GM12891 (cell line): Measurements from ENCODE around the gene CD2BP2.

Experiments used
- DNase-seq: peaks from one replicate; pipeline ENCODE4 v3.0.0; 2011; ENCODE audit warnings: low spot score; ENCODE audit not compliant: insufficient read length
- FAIRE-seq: peaks from 2 replicates; lab custom pipeline; 2011; peaks lifted over from hg19 to GRCh38; lab: Jason Lieb, UNC
- PAX5 ChIP-seq: IDR thresholded peaks from 2 replicates; pipeline ENCODE4 v1.6.1; 2011; ENCODE audit warnings: low read length, moderate library complexity, mild to moderate bottlenecking; ENCODE audit not compliant: insufficient read depth, severe bottlenecking
- POLR2A ChIP-seq: IDR thresholded peaks from 2 replicates; pipeline ENCODE4 v1.6.1; 2011; ENCODE audit warnings: low read depth, low read length, control low read depth
- POLR2AphosphoS5 ChIP-seq: IDR thresholded peaks from 2 replicates; pipeline ENCODE4 v1.6.1; 2011; ENCODE audit warnings: low read depth, low read length, control low read depth
- POU2F2 ChIP-seq: IDR thresholded peaks from 2 replicates; pipeline ENCODE4 v1.6.1; 2011; ENCODE audit warnings: low read depth, mild to moderate bottlenecking, control low read depth, low read length, moderate library complexity
- SPI1 ChIP-seq: IDR thresholded peaks from 2 replicates; pipeline ENCODE4 v1.6.1; 2011; ENCODE audit warnings: low read depth, low read length, control low read depth
- TAF1 ChIP-seq: IDR thresholded peaks from 2 replicates; pipeline ENCODE4 v1.6.1; 2011; ENCODE audit warnings: low read depth, low read length, control low read depth

The CD2BP2 gene

DNA sequence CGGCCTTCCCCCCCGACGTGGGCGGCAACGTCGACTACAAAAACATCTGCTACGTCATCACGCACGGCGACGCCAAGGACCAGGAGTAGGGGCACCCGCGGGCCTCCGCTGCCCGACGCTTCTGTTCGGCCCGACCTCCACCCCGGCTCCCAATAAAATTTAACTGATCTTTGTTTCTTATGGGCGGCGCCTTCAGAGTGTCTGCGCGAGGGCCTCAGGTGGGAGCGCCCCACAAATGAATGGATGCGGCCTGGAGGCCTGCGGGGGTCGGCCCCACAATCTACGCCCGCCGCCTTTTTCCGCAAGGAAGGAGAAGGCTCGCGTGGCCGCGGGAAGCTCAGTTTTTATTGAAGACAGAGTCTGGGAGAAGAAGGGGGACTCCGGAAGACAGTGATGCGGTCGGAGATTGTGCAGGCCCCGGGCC, 22.7 kb upstream of the CD2BP2 start:
- FAIRE-seq (no peak), DNase-seq (peak; percentile 65)
- TF ChIP-seq POLR2A (peak; percentile 55), SPI1 (0 out of 2 replicates have a peak, but pooled peaks have one; percentile 16), POLR2AphosphoS5 (no peak), POU2F2 (no peak)

DNA sequence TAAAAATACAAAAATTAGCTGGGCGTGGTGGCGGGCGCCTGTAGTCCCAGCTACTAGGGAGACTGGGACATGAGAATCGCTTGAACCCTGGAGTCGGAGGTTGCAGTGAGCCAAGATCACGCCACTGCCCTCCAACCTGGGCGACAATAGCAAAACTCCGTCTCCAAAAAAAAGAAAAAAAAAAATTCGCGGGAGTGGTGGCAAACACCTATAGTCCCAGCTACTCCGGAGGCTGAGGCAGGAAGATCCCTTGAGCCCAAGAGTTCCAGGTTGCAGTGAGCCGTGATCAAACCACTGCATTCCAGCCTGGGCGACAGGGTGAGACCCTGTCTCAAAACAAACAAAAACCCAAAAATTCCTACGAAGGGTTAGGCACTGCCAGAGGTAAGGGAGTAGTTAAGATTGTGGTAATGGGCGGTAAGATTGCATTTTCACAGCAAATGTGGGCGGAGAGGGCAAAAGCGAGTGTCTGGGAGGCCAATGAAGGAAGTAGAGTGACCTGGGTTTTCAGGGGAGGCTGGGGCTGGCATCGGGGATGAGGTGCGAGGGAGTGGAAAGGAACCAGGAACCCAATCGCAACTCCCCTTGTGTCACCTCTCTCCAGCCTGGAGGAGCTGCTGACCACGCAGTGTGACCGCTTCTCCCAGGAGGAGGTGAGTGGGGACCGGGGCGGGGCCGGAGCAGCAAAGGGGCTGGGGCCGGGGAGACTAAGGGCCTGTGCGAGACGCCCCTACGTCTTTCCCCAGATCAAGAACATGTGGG, 22.1 kb upstream of the CD2BP2 start:
- DNase-seq (no peak), FAIRE-seq (no peak)
- TF ChIP-seq PAX5: no peak
- no peak for TF ChIP-seq POLR2AphosphoS5
- no peak for TF ChIP-seq POLR2A
- TF ChIP-seq SPI1: no peak
- no peak for TF ChIP-seq TAF1

DNA sequence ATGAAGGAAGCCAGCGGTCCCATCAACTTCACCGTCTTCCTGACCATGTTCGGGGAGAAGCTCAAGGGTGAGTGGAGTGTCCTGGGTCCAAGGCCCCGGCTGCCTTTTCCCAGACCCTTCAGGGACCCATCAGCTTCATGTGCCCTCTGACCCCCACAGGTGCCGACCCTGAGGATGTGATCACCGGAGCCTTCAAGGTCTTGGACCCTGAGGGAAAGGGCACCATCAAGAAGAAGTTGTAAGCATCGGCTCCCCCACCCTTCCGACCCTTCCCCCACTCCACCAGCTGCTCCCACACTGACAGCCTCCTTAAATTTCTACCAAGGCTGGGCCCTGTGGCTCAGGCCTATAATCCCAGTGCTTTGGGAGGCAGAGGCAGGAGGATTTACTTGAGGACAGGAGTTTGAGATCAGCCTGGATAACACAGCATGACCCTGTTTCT, 21.4 kb upstream of the CD2BP2 start:
- DNase-seq (no peak), FAIRE-seq (no peak)
- TF ChIP-seq POLR2A (no peak), SPI1 (no peak), POU2F2 (no peak), POLR2AphosphoS5 (no peak), TAF1 (no peak), PAX5 (no peak)

DNA sequence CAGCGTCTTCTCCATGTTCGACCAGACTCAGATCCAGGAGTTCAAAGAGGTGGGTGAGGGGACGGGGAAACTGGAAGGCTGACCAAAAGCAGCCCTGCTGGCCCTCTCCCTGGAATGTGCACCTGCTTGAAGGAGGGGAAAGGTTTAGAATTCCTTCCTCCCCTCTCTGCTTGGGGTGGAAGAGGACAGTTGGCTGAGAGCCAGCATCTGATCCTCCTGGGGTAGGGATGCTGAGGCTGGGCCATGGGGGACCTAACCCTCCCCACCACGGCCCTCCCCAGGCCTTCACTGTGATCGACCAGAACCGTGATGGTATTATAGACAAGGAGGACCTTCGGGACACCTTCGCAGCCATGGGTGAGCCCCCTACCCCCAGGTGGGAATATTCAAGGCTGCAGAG, 20.8 kb upstream of the CD2BP2 start:
- FAIRE-seq: no peak
- no peak for DNase-seq
- no peak for TF ChIP-seq POLR2AphosphoS5
- TF ChIP-seq POU2F2: no peak
- TF ChIP-seq SPI1: no peak
- TF ChIP-seq PAX5: no peak

DNA sequence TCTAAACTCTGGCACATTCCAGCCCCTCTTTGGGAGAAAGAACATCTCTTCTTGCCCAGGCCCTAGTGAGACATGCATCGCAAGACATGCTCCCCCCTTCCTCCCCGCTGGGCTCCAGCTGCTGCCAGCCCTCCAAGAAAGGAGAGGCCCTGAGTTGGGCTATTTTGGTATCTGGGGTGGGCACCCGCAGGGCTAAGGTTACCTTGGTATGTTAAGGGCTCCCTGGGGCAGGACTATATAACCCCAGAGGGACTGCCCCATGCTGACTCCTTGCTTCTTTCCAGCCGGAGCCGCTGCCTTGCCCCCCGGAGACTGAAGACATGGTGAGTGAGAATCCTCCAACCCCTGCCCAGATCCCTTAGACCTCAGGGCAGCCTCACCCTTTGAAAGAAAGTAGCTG, 19.4 kb upstream of the CD2BP2 start, which contains the start of gene MYL11:
Gene MYL11 (plus strand): TSS at position 265 of the 400 bp plus-strand sequence. CDS start 56 bp downstream, at position 321.
- FAIRE-seq (no peak), DNase-seq (no peak)
- no peak for TF ChIP-seq PAX5
- no peak for TF ChIP-seq POLR2AphosphoS5
- TF ChIP-seq SPI1: no peak
- no peak for TF ChIP-seq POU2F2
- TF ChIP-seq POLR2A: no peak
- TF ChIP-seq TAF1: no peak

DNA sequence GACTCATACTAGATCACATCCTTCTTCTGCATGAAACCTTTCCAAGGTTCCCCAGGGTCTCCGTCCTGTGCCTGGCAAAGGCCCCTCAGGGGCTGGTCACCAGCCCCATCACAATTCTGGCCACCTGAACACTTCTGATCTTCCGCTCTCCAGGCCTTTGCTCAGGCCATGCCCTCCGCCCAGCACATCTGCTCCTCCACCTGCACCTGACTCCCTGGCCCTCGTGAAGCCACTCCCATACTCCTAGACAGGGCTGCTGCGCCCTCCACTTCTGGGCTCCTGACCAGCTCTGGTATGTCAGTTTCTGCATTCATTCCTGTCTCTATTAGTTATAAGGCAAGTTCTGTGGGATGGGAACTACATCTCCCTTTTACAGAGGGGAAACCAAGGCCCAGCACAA, 17.6 kb upstream of the CD2BP2 start:
- no peak for DNase-seq
- TF ChIP-seq POLR2AphosphoS5 (no peak), TAF1 (no peak), POLR2A (no peak)
- no peak for FAIRE-seq

DNA sequence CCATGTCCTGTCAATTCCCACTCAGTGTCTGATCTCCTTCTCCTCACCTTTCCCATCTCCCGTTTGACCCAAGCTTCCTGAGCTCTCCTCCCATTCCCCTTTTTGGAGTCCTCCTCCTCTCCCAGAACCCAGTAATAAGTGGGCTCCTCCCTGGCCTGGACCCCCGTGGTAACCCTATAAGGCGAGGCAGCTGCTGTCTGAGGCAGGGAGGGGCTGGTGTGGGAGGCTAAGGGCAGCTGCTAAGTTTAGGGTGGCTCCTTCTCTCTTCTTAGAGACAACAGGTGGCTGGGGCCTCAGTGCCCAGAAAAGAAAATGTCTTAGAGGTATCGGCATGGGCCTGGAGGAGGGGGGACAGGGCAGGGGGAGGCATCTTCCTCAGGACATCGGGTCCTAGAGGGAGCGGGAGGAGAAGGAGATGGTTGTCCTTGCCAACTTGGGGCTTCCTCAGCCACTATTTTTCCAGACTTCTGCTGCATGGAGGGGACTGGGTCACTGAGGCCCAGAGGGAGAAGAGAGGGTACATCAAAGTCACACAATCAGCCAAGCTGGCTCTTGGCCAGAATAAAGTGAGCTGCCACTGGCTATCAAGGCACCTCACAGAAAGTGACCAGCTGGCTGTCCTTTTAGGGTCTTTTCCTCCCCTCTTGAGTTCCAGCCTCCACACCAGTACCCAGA, 17.1 kb upstream of the CD2BP2 start:
- DNase-seq: no peak
- no peak for TF ChIP-seq POLR2A
- no peak for TF ChIP-seq PAX5
- no peak for TF ChIP-seq POU2F2
- no peak for TF ChIP-seq SPI1
- TF ChIP-seq POLR2AphosphoS5: no peak
- no peak for FAIRE-seq

DNA sequence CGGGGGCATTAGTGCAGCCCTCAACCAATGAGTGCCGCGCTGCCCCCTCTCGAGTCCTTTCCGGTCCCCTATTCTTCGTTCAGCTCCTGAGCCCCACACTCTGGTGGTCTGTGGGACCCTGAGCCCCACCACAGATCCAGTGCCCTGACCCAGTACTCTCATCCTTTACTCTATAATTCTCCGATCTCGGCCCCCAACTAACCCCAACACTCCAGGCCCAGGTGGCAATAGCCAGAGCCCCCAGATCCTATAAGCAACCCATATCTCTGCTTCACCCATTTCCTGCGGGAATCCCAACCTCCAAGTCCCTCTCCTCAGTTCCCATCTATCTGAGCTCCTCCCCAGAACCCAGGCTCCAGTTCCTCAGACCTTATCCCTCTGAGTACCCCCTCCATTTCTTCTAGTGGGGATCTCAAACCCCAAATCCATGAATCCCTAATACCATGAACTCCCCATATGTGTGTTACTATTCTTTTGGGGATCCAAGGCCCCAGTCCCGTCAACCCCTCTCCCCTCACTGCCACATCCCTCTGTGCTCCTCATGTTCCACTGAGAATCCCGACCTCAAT, 16.2 kb upstream of the CD2BP2 start:
- no peak for DNase-seq
- FAIRE-seq: peak; percentile 45
- TF ChIP-seq SPI1 (no peak), POLR2A (0 out of 2 replicates have a peak, but pooled peaks have one; percentile 24), TAF1 (no peak), PAX5 (no peak), POLR2AphosphoS5 (no peak), POU2F2 (no peak)

DNA sequence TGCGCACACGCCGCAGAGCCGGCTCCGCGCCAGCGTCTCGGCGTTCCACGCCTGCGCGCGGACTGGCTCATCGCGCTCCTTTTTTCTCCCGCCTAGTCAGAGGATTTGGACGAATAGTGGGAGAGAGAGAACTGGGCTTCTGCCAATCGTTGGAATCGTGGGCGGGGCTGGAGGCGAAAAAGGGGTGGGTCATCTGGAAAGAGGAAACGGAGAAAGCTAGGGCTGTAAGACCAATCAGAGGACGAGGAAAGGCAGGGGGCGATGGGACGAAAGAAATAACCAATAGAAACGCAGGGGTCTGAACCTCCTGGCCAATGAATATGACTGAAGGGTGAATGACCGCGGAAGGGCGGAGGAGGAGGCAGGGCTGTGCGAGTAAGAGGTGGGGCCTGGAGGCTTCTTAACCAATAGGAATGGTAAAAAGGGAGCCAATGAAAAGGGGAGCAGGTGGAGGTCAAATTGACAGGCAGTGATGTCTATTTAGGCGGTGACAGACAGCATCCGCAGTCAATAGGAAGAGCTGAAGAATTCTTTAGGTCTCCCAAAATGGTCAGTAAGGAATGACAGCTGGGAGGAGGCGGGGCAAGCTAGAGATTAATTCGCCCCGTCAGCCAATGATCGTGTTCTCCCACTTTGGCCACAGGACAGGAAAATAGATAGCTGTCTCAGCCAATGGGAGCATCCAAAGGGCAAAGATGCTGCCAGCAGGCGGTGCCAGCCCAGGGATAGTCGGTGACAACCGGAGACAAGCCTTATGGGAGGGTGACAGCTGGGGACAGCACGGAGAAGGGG, 15.5 kb upstream of the CD2BP2 start, which contains the start of gene TBC1D10B:
Gene TBC1D10B (minus strand): TSS at position 39 of the 792 bp plus-strand sequence. CDS start 311 bp downstream, outside the sequence.
- peak; percentile 85 for TF ChIP-seq SPI1
- no peak for TF ChIP-seq POLR2AphosphoS5
- TF ChIP-seq PAX5: no peak
- no peak for TF ChIP-seq POLR2A
- 0 out of 2 replicates have a peak, but pooled peaks have one; percentile 13 for TF ChIP-seq POU2F2
- TF ChIP-seq TAF1: no peak
- FAIRE-seq (peak; percentile 99), DNase-seq (peak; percentile 92)
